ENCODE data around the gene TNFRSF1A.

The TNFRSF1A gene

GRCh38 chr12:6280672-6281071 lies 61.2 kb downstream of the TNFRSF1A start:
- Histone ChIP-seq H2AFZ (ENCODE audit: low read depth, low read length) (no peak overlapping the region), H3K9ac (ENCODE audit: low read length) (no peak overlapping the region), H3K27me3 (ENCODE audit: low read depth, low read length) (peaks cover 26% of the 10 kb centered on the region)

GRCh38 chr12:6280053-6280469 lies 61.8 kb downstream of the TNFRSF1A start:
- Histone ChIP-seq H3K79me2 (ENCODE audit: low read length) (no peaks in the 10 kb centered on the region), H3K4me1 (ENCODE audit: low read length) (peaks cover 4% of the 10 kb centered on the region), H3K27me3 (ENCODE audit: low read depth, low read length) (peaks cover 28% of the 10 kb centered on the region), H3K4me3 (ENCODE audit: low read length) (no peak overlapping the region), H4K20me1 (ENCODE audit: insufficient read depth, low read length) (no peaks in the 10 kb centered on the region; the same call in 1 of the 2 replicates), H3K27ac (ENCODE audit: low read length) (no peak overlapping the region), H3K9me3 (ENCODE audit: insufficient read depth, low read length) (no peaks in the 10 kb centered on the region), H3K9ac (ENCODE audit: low read length) (no peak overlapping the region), H3K36me3 (replicated peaks; ENCODE audit: low read depth, low read length) (no peaks in the 10 kb centered on the region), H3K4me2 (ENCODE audit: low read length) (no peak overlapping the region), H2AFZ (ENCODE audit: low read depth, low read length) (no peak overlapping the region)
- TF ChIP-seq, protein P1, sequence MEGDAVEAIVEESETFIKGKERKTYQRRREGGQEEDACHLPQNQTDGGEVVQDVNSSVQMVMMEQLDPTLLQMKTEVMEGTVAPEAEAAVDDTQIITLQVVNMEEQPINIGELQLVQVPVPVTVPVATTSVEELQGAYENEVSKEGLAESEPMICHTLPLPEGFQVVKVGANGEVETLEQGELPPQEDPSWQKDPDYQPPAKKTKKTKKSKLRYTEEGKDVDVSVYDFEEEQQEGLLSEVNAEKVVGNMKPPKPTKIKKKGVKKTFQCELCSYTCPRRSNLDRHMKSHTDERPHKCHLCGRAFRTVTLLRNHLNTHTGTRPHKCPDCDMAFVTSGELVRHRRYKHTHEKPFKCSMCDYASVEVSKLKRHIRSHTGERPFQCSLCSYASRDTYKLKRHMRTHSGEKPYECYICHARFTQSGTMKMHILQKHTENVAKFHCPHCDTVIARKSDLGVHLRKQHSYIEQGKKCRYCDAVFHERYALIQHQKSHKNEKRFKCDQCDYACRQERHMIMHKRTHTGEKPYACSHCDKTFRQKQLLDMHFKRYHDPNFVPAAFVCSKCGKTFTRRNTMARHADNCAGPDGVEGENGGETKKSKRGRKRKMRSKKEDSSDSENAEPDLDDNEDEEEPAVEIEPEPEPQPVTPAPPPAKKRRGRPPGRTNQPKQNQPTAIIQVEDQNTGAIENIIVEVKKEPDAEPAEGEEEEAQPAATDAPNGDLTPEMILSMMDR (IDR thresholded peaks at IDR 0.05; ENCODE audit: low read depth, low read length), result no peak
- no peak for TF ChIP-seq EZH2phosphoT487 (IDR thresholded peaks at IDR 0.05; ENCODE audit: low read depth)

More at GRCh38 chr12:6280672-6281071, 61.2 kb downstream of the TNFRSF1A start:
- Histone ChIP-seq H3K4me3 (ENCODE audit: low read length) (no peak overlapping the region), H3K9me3 (ENCODE audit: insufficient read depth, low read length) (no peaks in the 10 kb centered on the region), H3K79me2 (ENCODE audit: low read length) (no peaks in the 10 kb centered on the region), H3K4me1 (ENCODE audit: low read length) (peaks cover 4% of the 10 kb centered on the region), H3K27ac (ENCODE audit: low read length) (no peak overlapping the region), H4K20me1 (ENCODE audit: insufficient read depth, low read length) (no peaks in the 10 kb centered on the region; the same call in 1 of the 2 replicates), H3K4me2 (ENCODE audit: low read length) (no peak overlapping the region), H3K36me3 (replicated peaks; ENCODE audit: low read depth, low read length) (no peaks in the 10 kb centered on the region)
- TF ChIP-seq, protein P1 (IDR thresholded peaks at IDR 0.05; ENCODE audit: low read depth, low read length), result no peak
- TF ChIP-seq EZH2phosphoT487 (IDR thresholded peaks at IDR 0.05; ENCODE audit: low read depth), result no peak

DNA sequence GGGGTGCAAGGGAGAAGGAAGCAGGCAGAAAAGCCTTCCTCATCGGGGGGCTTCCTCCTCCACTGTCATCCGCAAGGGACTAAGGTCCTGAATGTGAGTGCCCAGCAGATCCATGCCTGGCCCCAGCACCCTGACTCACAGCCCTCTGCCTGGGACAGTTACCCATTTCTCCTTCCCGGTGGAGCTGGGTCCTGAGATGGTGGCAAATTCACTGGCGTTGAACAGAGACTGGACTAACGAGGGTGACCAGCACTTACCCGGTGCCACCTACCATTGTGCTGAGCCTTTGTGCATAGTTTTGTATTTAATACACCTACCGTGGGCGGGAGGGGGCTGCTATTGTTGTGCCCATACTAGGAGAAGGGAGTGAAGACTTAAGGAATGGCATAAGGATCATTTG lies 62.2 kb downstream of the TNFRSF1A start:
- no peaks in the 10 kb centered on the region for H3K79me2 ChIP-seq (ENCODE audit: low read length)
- no peak overlapping the region for H3K9ac ChIP-seq (ENCODE audit: low read length)
- H4K20me1 ChIP-seq (ENCODE audit: insufficient read depth, low read length), result no peaks in the 10 kb centered on the region; the same call in 1 of the 2 replicates
- no peak overlapping the region for H3K4me2 ChIP-seq (ENCODE audit: low read length)
- H3K4me3 ChIP-seq (ENCODE audit: low read length), result no peak overlapping the region
- no peaks in the 10 kb centered on the region for H3K9me3 ChIP-seq (ENCODE audit: insufficient read depth, low read length)
- no peak overlapping the region for H3K27ac ChIP-seq (ENCODE audit: low read length)
- no peak for TF ChIP-seq EZH2phosphoT487 (IDR thresholded peaks at IDR 0.05; ENCODE audit: low read depth)
- TF ChIP-seq, protein P1 (IDR thresholded peaks at IDR 0.05; ENCODE audit: low read depth, low read length), result no peak
- no peaks in the 10 kb centered on the region for H3K36me3 ChIP-seq (replicated peaks; ENCODE audit: low read depth, low read length)
- H2AFZ ChIP-seq (ENCODE audit: low read depth, low read length), result no peak overlapping the region
- peaks cover 33% of the 10 kb centered on the region for H3K27me3 ChIP-seq (ENCODE audit: low read depth, low read length)
- H3K4me1 ChIP-seq (ENCODE audit: low read length), result peaks cover 4% of the 10 kb centered on the region

DNA sequence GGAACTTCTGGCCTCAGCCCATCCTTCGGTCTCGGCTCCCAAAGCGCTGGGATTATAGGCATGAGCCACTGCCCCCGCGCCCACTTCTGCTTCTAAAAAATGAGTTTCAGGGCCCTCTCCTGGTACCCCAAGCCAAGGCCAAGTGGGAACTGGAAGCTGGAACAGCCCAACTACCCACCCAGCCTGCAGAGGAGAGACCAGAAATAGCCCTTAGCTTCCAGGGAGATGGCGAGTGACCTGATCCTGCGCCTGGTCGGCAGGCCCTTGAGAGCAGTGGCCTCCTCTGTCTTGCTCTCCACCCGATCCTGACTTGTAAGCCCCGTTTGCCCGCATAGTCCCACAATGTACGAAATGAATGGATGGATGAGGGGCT lies 62.6 kb downstream of the TNFRSF1A start:
- Histone ChIP-seq H2AFZ (ENCODE audit: low read depth, low read length) (no peak overlapping the region), H3K27me3 (ENCODE audit: low read depth, low read length) (peaks cover 33% of the 10 kb centered on the region), H3K4me2 (ENCODE audit: low read length) (no peak overlapping the region), H3K9me3 (ENCODE audit: insufficient read depth, low read length) (no peaks in the 10 kb centered on the region), H3K27ac (ENCODE audit: low read length) (no peak overlapping the region), H3K36me3 (replicated peaks; ENCODE audit: low read depth, low read length) (no peaks in the 10 kb centered on the region), H4K20me1 (ENCODE audit: insufficient read depth, low read length) (no peaks in the 10 kb centered on the region; the same call in 1 of the 2 replicates), H3K9ac (ENCODE audit: low read length) (no peak overlapping the region), H3K4me3 (ENCODE audit: low read length) (no peak overlapping the region), H3K79me2 (ENCODE audit: low read length) (no peaks in the 10 kb centered on the region), H3K4me1 (ENCODE audit: low read length) (peaks cover 4% of the 10 kb centered on the region)
- TF ChIP-seq, protein P1 (IDR thresholded peaks at IDR 0.05; ENCODE audit: low read depth, low read length), result no peak
- no peak for TF ChIP-seq EZH2phosphoT487 (IDR thresholded peaks at IDR 0.05; ENCODE audit: low read depth)
